ENCODE measurements around the gene ARVCF. TPM values are rescaled to one million over a fixed set of nuclear protein-coding genes. Genes with fewer than 3 reads are reported as not detected.
"Not testable (repeated sequence)": the region's sequence is repeated elsewhere in the genome, so short reads cannot be mapped to it uniquely, and the experiment has no call there.

The ARVCF gene
- total RNA-seq, 1 donor from 2014 or later, result 19.2 TPM

GRCh38 chr22:19940536-19941364, 75.9 kb downstream of the ARVCF start:
- H3K27me3 ChIP-seq (ENCODE audit: control insufficient read depth, insufficient read depth, low read length), result no peaks in the 10 kb centered on the region
- peak overlapping the region; percentile 65 for H3K4me3 ChIP-seq (ENCODE audit: low read depth, low read length)
- no peak for TF ChIP-seq CTCF (IDR thresholded peaks at IDR 0.05; ENCODE audit: insufficient read depth, low read length, severe bottlenecking)
- no peak for FAIRE-seq
- H3K36me3 ChIP-seq (ENCODE audit: control insufficient read depth, insufficient read depth, low read length), result peaks cover 1% of the 10 kb centered on the region
- no peak for DNase-seq (ENCODE audit: low read depth)

DNA sequence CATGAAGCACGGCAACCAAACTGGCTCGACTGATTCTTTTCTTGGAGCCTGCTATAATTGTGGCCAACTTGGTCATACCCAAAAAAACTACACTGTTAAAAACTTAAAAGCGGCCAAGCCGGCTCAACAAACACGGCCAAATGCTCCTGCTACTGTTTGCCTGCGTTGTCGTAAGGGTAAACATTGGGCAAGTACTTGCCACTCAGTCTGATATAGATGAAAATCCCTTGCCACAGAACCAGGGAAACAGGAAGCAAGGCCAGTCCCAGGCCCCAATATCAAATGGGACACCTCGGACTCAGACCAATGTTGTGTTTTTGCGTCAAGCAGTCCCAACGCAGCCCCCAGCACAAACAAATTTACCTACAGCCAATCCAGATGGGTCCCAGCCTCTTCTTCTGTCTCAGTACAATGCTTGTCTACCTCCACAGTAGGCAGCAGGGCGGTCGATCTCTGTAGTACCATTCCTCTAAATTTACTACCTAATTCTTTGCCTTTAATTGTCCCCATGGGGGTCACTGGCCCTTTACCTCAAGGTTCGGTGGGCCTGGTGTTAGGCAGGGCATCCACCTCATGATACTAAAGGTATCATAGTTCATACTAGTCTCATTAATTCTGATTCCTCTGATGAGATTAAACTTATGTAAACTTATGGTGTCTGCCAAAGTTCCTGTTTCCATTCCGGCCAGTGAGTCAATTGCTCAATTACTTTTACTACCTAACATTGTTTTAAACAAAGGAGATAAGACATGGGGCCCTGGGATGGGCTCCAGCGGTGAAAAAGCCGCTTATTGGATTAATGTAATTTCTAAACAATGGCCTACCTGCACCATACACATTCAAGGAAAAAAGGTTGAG, 78.8 kb downstream of the ARVCF start:
- no peaks in the 10 kb centered on the region for H3K27me3 ChIP-seq (ENCODE audit: control insufficient read depth, insufficient read depth, low read length)
- no peak overlapping the region for H3K4me3 ChIP-seq (ENCODE audit: low read depth, low read length)
- FAIRE-seq (no peak), DNase-seq (ENCODE audit: low read depth) (no peak)
- TF ChIP-seq CTCF (IDR thresholded peaks at IDR 0.05; ENCODE audit: insufficient read depth, low read length, severe bottlenecking), result no peak
- H3K36me3 ChIP-seq (ENCODE audit: control insufficient read depth, insufficient read depth, low read length), result peaks cover 1% of the 10 kb centered on the region

- FAIRE-seq (no peak), DNase-seq (ENCODE audit: low read depth) (no peak)
- Histone ChIP-seq H3K27me3 (ENCODE audit: control insufficient read depth, insufficient read depth, low read length) (no peaks in the 10 kb centered on the region), H3K36me3 (ENCODE audit: control insufficient read depth, insufficient read depth, low read length) (peaks cover 1% of the 10 kb centered on the region), H3K4me3 (ENCODE audit: low read depth, low read length) (no peak overlapping the region)
- TF ChIP-seq CTCF (IDR thresholded peaks at IDR 0.05; ENCODE audit: insufficient read depth, low read length, severe bottlenecking), result no peak
Observed at GRCh38 chr22:19936513-19936912, 80.1 kb downstream of the ARVCF start.

DNA sequence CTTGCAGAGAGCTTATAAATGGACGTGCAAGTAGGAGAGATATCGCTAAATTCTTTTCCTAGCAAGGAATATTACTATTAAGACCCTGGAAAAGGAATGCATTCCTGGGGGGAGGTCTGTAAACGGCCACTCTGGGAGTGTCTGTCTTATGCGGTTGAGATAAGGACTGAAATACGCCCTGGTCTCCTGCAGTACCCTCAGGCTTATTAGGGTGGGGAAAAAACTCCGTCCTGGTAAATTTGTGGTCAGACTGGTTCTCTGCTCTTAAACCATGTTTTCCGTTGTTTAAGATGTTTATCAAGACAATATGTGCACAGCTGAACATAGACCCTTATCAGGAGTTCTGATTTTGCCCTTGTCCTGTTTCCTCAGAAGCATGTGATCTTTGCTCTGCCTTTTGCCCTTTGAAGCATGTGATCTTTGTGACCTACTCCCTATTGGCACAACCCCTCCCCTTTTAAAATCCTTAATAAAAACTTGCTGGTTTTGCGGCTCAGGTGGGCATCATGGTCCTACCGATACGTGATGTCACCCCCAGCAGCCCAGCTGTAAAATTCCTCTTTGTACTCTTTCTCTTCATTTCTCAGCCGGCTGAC, 81.4 kb downstream of the ARVCF start:
- not testable (repeated sequence) for H3K36me3 ChIP-seq (ENCODE audit: control insufficient read depth, insufficient read depth, low read length); DNase-seq (ENCODE audit: low read depth); H3K4me3 ChIP-seq (ENCODE audit: low read depth, low read length); H3K27me3 ChIP-seq (ENCODE audit: control insufficient read depth, insufficient read depth, low read length); FAIRE-seq

GRCh38 chr22:19933341-19934241, 83.0 kb downstream of the ARVCF start:
- DNase-seq (ENCODE audit: low read depth), result no peak
- no peak overlapping the region for H3K4me3 ChIP-seq (ENCODE audit: low read depth, low read length)
- FAIRE-seq, result no peak
- peaks cover 1% of the 10 kb centered on the region for H3K36me3 ChIP-seq (ENCODE audit: control insufficient read depth, insufficient read depth, low read length)
- no peak for TF ChIP-seq CTCF (IDR thresholded peaks at IDR 0.05; ENCODE audit: insufficient read depth, low read length, severe bottlenecking)
- no peaks in the 10 kb centered on the region for H3K27me3 ChIP-seq (ENCODE audit: control insufficient read depth, insufficient read depth, low read length)
